HepG2 (cell line): ENCODE data around the gene SMIM36. TPM values are rescaled to one million over a fixed set of nuclear protein-coding genes. Genes with fewer than 3 reads are reported as not detected.

Experiments
- BRCA1 ChIP-seq: sonication (generic); formaldehyde crosslinking; IDR thresholded peaks from 2 replicates; pipeline ENCODE4 v1.4.0; 2020; ENCODE audit warnings: missing genetic modification reagents
- DPF2 ChIP-seq: sonication (generic); formaldehyde crosslinking; IDR thresholded peaks from 2 replicates; pipeline ENCODE4 v1.4.0; 2020; ENCODE audit warnings: mild to moderate bottlenecking, low read depth, missing genetic modification reagents, borderline replicate concordance
- GLI4 ChIP-seq: sonication (generic); formaldehyde crosslinking; IDR thresholded peaks from 2 replicates; pipeline ENCODE4 v1.5.1; 2020; ENCODE audit warnings: missing genetic modification reagents, mild to moderate bottlenecking, moderate library complexity, borderline replicate concordance
- HDAC2 ChIP-seq: sonication (generic); formaldehyde crosslinking; IDR thresholded peaks from 2 replicates; pipeline ENCODE4 v1.4.0; 2020; ENCODE audit warnings: missing genetic modification reagents
- HOXA7 ChIP-seq: sonication (generic); formaldehyde crosslinking; IDR thresholded peaks from 2 replicates; pipeline ENCODE4 v1.8.1; 2022; ENCODE audit warnings: mild to moderate bottlenecking, missing genetic modification reagents, moderate library complexity
- MIER2 ChIP-seq: IDR thresholded peaks from 2 replicates; pipeline ENCODE4 v1.6.1; 2016; ENCODE audit warnings: missing biosample characterization, missing genetic modification reagents
- RBM39 ChIP-seq: fragments of 200-400 bp; formaldehyde crosslinking; IDR thresholded peaks from one replicate; pipeline ENCODE4 v1.6.1; 2018; ENCODE audit warnings: antibody characterized with exemption, mild to moderate bottlenecking, low read depth, low read length; ENCODE audit not compliant: poor library complexity, severe bottlenecking
- SMARCE1 ChIP-seq: fragments of 450-650 bp; IDR thresholded peaks from 2 replicates; pipeline ENCODE4 v1.6.1; 2017; ENCODE audit warnings: borderline replicate concordance
- SNAPC2 ChIP-seq: sonication (generic); formaldehyde crosslinking; IDR thresholded peaks from 2 replicates; pipeline ENCODE4 v1.8.1; 2022; ENCODE audit warnings: mild to moderate bottlenecking, missing genetic modification reagents
- STAT5B ChIP-seq: sonication (generic); formaldehyde crosslinking; IDR thresholded peaks from 2 replicates; pipeline ENCODE4 v1.4.0; 2020; ENCODE audit warnings: missing genetic modification reagents
- ZBTB7B ChIP-seq: sonication (generic); formaldehyde crosslinking; IDR thresholded peaks from 2 replicates; pipeline ENCODE4 v1.4.0; 2020; ENCODE audit warnings: missing genetic modification reagents
- ZNF331 ChIP-seq: sonication (generic); formaldehyde crosslinking; IDR thresholded peaks from 2 replicates; pipeline ENCODE4 v1.4.0; 2020; ENCODE audit warnings: missing genetic modification reagents
- ZNF547 ChIP-seq: sonication (generic); formaldehyde crosslinking; IDR thresholded peaks from 2 replicates; pipeline ENCODE4 v1.5.1; 2020; ENCODE audit warnings: mild to moderate bottlenecking, missing genetic modification reagents
- ZNF557 ChIP-seq: sonication (generic); formaldehyde crosslinking; IDR thresholded peaks from 2 replicates; pipeline ENCODE4 v1.4.0; 2020; ENCODE audit warnings: missing genetic modification reagents
- ZNF597 ChIP-seq: sonication (generic); formaldehyde crosslinking; IDR thresholded peaks from 2 replicates; pipeline ENCODE4 v1.5.0; 2020; ENCODE audit warnings: missing genetic modification reagents
- polyA plus RNA-seq, 8 experiments: library from polyadenylated mRNA; depleted of rRNA in 3 of 8; stranded (reverse) in 7 of 8; unstranded in 1 of 8; fragments of >200 nt; fragmentation: Illumina TruSeq in 4 of 8; extraction: Trizol in 4 of 8; gene quantifications; 2 replicates each; pipeline versions ENCODE4 v1.2.1 to v1.2.3, GENCODE V29; 2011 to 2016; ENCODE audit warnings: low read depth in 4 of 8, missing spikeins in 1 of 8, mixed read lengths in 1 of 8; ENCODE audit not compliant: insufficient read depth in 1 of 8
- total RNA-seq, 5 experiments: library from RNA; depleted of rRNA; stranded (reverse); fragments of >200 nt; fragmentation: Illumina TruSeq; extraction: Trizol; gene quantifications; 2 replicates each; pipeline ENCODE4 v1.2.3, GENCODE V29; 2016; ENCODE audit warnings: low read depth in 1 of 5
- TF ChIP-seq, protein P1 (sequence below): sonication (generic); formaldehyde crosslinking; IDR thresholded peaks from 2 replicates; pipeline ENCODE4 v1.8.0; 2022; ENCODE audit warnings: mild to moderate bottlenecking, missing genetic modification reagents, borderline replicate concordance
- TF ChIP-seq, protein P2 (sequence below): sonication (generic); formaldehyde crosslinking; IDR thresholded peaks from one replicate; pipeline ENCODE4 v1.5.1; 2020; ENCODE audit warnings: mild to moderate bottlenecking, missing genetic modification reagents; ENCODE audit errors: not compliant biosample characterization
- TF ChIP-seq, protein P3 (sequence below): sonication (generic); formaldehyde crosslinking; conservative IDR thresholded peaks from 2 replicates; pipeline ENCODE4 v1.8.0; 2022; ENCODE audit warnings: mild to moderate bottlenecking, moderate library complexity, missing genetic modification reagents

SMIM36 gene
- total and polyA plus RNA-seq, 2 of the 13 experiments (the other 11 are each of a cell fraction or from before 2014, with no cell fraction given): not detected

GRCh38 chr17:55454906-55455474 lies 56.3 kb downstream of the SMIM36 start (continued):
- TF ChIP-seq SNAPC2: no peak
- no peak for TF ChIP-seq BRCA1
- TF ChIP-seq, protein P1, sequence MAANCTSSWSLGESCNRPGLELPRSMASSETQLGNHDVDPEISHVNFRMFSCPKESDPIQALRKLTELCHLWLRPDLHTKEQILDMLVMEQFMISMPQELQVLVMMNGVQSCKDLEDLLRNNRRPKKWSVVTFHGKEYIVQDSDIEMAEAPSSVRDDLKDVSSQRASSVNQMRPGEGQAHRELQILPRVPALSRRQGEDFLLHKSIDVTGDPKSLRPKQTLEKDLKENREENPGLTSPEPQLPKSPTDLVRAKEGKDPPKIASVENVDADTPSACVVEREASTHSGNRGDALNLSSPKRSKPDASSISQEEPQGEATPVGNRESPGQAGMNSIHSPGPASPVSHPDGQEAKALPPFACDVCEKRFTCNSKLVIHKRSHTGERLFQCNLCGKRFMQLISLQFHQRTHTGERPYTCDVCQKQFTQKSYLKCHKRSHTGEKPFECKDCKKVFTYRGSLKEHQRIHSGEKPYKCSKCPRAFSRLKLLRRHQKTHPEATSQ (CRISPR knock-in tag): no peak
- TF ChIP-seq ZNF547 (CRISPR knock-in tag): no peak
- TF ChIP-seq ZNF597 (CRISPR knock-in tag): no peak
- no peak for TF ChIP-seq HOXA7 (CRISPR knock-in tag)
- TF ChIP-seq ZBTB7B (CRISPR knock-in tag): peak; percentile 33; the same call in 1 of the 2 replicates
- no peak for TF ChIP-seq SMARCE1
- peak; percentile 83; the same call in 1 of the 2 replicates for TF ChIP-seq HDAC2 (CRISPR knock-in tag)
- peak; percentile 45; the same call in 1 of the 2 replicates for TF ChIP-seq DPF2 (CRISPR knock-in tag)
- TF ChIP-seq, protein P2, sequence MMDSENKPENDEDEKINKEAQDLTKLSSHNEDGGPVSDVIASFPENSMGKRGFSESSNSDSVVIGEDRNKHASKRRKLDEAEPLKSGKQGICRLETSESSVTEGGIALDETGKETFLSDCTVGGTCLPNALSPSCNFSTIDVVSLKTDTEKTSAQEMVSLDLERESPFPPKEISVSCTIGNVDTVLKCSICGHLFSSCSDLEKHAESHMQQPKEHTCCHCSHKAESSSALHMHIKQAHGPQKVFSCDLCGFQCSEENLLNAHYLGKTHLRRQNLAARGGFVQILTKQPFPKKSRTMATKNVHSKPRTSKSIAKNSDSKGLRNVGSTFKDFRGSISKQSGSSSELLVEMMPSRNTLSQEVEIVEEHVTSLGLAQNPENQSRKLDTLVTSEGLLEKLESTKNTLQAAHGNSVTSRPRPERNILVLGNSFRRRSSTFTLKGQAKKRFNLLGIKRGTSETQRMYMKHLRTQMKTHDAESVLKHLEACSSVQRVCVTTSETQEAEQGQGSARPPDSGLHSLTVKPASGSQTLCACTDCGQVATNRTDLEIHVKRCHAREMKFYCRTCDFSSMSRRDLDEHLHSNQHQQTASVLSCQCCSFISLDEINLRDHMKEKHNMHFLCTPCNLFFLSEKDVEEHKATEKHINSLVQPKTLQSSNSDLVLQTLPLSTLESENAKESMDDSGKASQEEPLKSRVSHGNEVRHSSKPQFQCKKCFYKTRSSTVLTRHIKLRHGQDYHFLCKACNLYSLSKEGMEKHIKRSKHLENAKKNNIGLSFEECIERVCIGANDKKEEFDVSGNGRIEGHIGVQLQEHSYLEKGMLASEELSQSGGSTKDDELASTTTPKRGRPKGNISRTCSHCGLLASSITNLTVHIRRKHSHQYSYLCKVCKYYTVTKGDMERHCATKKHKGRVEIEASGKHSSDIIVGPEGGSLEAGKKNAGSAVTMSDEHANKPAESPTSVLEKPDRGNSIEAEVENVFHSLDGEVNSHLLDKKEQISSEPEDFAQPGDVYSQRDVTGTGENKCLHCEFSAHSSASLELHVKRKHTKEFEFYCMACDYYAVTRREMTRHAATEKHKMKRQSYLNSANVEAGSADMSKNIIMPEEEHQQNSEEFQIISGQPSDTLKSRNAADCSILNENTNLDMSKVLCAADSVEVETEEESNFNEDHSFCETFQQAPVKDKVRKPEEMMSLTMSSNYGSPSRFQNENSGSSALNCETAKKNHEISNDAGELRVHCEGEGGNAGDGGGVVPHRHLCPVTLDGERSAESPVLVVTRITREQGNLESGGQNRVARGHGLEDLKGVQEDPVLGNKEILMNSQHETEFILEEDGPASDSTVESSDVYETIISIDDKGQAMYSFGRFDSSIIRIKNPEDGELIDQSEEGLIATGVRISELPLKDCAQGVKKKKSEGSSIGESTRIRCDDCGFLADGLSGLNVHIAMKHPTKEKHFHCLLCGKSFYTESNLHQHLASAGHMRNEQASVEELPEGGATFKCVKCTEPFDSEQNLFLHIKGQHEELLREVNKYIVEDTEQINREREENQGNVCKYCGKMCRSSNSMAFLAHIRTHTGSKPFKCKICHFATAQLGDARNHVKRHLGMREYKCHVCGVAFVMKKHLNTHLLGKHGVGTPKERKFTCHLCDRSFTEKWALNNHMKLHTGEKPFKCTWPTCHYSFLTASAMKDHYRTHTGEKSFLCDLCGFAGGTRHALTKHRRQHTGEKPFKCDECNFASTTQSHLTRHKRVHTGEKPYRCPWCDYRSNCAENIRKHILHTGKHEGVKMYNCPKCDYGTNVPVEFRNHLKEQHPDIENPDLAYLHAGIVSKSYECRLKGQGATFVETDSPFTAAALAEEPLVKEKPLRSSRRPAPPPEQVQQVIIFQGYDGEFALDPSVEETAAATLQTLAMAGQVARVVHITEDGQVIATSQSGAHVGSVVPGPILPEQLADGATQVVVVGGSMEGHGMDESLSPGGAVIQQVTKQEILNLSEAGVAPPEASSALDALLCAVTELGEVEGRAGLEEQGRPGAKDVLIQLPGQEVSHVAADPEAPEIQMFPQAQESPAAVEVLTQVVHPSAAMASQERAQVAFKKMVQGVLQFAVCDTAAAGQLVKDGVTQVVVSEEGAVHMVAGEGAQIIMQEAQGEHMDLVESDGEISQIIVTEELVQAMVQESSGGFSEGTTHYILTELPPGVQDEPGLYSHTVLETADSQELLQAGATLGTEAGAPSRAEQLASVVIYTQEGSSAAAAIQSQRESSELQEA (CRISPR knock-in tag): no peak
- TF ChIP-seq, protein P3, sequence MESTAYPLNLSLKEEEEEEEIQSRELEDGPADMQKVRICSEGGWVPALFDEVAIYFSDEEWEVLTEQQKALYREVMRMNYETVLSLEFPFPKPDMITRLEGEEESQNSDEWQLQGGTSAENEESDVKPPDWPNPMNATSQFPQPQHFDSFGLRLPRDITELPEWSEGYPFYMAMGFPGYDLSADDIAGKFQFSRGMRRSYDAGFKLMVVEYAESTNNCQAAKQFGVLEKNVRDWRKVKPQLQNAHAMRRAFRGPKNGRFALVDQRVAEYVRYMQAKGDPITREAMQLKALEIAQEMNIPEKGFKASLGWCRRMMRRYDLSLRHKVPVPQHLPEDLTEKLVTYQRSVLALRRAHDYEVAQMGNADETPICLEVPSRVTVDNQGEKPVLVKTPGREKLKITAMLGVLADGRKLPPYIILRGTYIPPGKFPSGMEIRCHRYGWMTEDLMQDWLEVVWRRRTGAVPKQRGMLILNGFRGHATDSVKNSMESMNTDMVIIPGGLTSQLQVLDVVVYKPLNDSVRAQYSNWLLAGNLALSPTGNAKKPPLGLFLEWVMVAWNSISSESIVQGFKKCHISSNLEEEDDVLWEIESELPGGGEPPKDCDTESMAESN (CRISPR knock-in tag): no peak
- no peak for TF ChIP-seq GLI4
- no peak for TF ChIP-seq ZNF557
- TF ChIP-seq MIER2 (CRISPR knock-in tag): no peak
- no peak for TF ChIP-seq RBM39
- TF ChIP-seq ZNF331: peak; percentile 31; the same call in 1 of the 2 replicates
- TF ChIP-seq STAT5B: no peak
